ENCODE results near the gene RAPGEF5.

Gene RAPGEF5

GRCh38 chr7:22343612-22344011 lies 13.3 kb downstream of the RAPGEF5 start:
- DNase-seq, result no peak

- no peak for DNase-seq
Measured at GRCh38 chr7:22343071-22343470, 13.9 kb downstream of the RAPGEF5 start.

GRCh38 chr7:22339725-22340390 lies 17.1 kb downstream of the RAPGEF5 start:
- DNase-seq, result no peak

GRCh38 chr7:22338877-22339276 lies 18.1 kb downstream of the RAPGEF5 start:
- DNase-seq, result no peak

- DNase-seq, result no peak
Measured at GRCh38 chr7:22338411-22338810, 18.5 kb downstream of the RAPGEF5 start.

- no peak for DNase-seq
Measured at GRCh38 chr7:22333680-22334141, 23.2 kb downstream of the RAPGEF5 start.

GRCh38 chr7:22332461-22332870 lies 24.5 kb downstream of the RAPGEF5 start:
- DNase-seq, result no peak

- no peak for DNase-seq
Measured at GRCh38 chr7:22331704-22332103, 25.2 kb downstream of the RAPGEF5 start.

- no peak for DNase-seq
Measured at GRCh38 chr7:22330903-22331302, 26.1 kb downstream of the RAPGEF5 start.

GRCh38 chr7:22329816-22330524 lies 27.0 kb downstream of the RAPGEF5 start:
- DNase-seq, result no peak

- DNase-seq, result no peak
Measured at GRCh38 chr7:22326181-22326580, 30.8 kb downstream of the RAPGEF5 start.

- DNase-seq, result no peak
Measured at GRCh38 chr7:22325671-22326070, 31.3 kb downstream of the RAPGEF5 start.

- no peak for DNase-seq
Measured at GRCh38 chr7:22323714-22324113, 33.2 kb downstream of the RAPGEF5 start.

GRCh38 chr7:22320416-22320815 lies 36.5 kb downstream of the RAPGEF5 start:
- DNase-seq, result no peak

- no peak for DNase-seq
Measured at GRCh38 chr7:22319424-22320403, 37.2 kb downstream of the RAPGEF5 start.

GRCh38 chr7:22318376-22318775 lies 38.6 kb downstream of the RAPGEF5 start:
- no peak for DNase-seq

GRCh38 chr7:22317632-22318031 lies 39.3 kb downstream of the RAPGEF5 start:
- no peak for DNase-seq

- peak; percentile 14 for DNase-seq
Measured at GRCh38 chr7:22316914-22317313, 40.0 kb downstream of the RAPGEF5 start.

GRCh38 chr7:22307816-22308215 lies 49.1 kb downstream of the RAPGEF5 start:
- DNase-seq, result no peak

- DNase-seq, result no peak
Measured at GRCh38 chr7:22305706-22306105, 51.2 kb downstream of the RAPGEF5 start.

- no peak for DNase-seq
Measured at GRCh38 chr7:22302951-22303423, 54.0 kb downstream of the RAPGEF5 start.

GRCh38 chr7:22302193-22302592 lies 54.8 kb downstream of the RAPGEF5 start:
- DNase-seq, result no peak

- no peak for DNase-seq
Measured at GRCh38 chr7:22301790-22302189, 55.2 kb downstream of the RAPGEF5 start.

All from activated CD4-positive, alpha-beta T cell treated with anti-CD3 and anti-CD28 coated beads, Interleukin-10, Interleukin-2, amounts not matched to agents 100 ng/mL and 50 ng/mL, durations not matched to agents 16 hours and 8 hours (primary cell).